GDM1 (cell line): ENCODE measurements around the gene MAT2A.

Experiments used
- DNase-seq: peaks from one replicate; lab custom pipeline; 2025; lab: John Stamatoyannopoulos, UW

The MAT2A gene

DNA sequence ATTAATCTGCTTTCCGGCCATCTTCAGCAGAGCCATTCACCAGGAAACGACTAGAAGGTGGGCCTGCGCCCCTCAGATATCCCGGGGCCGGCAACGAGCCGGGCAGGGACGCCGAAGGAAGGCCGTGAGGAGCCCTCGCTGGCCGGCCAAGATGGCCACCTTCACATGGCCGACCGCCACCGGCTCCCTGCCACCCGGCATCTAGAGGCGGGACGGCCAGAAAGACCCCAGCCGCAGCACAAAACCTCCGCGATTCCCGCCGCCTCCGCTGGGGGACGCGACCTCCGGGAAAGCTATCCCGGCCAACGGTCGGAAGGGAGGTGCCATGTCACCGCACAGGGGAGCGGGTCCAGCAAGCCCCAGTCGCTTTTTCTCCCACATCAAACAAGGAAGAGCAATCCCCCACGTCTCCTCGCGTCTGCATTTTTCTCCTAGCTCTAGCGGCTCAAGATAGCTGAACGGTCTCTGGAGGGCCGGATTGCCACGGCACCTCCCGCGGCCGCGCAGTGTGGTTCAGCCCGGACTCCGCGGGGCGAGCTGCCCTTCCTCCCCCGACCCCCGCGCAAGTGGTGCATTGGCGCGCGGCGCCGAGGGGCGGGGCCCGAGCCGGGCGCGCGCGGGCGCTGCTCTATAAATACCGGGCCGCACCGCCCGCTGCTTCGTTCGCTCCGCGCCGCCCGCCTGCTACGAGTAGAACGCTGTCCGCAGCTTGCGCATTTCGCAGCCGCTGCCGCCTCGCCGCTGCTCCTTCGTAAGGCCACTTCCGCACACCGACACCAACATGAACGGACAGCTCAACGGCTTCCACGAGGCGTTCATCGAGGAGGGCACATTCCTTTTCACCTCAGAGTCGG, at the start of gene MAT2A:
TSS of gene MAT2A (plus strand) at position 662 of the 854 bp plus-strand sequence. CDS start at position 782, 120 bp downstream.
- peak; percentile 92 for DNase-seq

DNA sequence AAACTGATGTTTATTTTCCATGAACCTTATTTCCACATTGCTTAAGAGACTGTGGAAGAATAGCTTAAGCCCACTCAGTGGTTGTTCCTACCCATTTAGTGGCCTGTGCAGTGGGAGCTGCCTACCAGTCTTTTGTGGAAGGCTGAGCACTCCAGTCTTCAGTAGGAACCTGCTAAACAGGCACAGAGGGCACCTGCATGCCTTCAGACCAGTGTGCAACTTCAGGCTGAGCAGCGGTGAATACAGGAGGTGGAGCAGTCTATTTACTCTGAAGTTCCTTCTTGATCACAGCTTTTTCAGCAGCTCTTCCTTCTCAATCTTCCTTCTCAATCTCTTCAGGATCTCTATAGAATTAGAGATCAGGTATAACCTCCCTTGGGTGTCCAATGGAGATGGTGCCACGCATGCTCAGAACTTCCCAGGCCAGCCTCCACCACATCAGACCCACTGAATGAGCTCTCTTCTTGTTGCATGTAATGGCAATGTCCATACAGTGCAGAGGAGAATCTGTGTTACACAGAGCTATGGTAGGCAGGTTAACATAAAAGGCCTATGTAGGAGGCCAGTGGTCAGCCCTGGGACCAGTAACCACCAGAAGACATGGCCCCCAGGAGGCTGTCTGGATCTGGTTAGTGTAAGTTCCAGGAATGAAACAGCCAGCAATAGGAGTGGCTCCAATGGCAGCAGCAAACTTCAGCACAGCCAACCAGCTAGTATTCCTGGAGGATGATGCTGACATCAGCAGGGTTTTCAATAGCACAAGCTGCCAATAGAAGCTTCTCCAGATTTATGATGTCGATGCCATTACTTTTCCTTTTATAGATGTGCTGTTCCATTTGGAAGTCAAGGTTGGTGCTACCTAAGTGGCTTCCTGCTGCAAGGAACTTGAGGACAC, 47.9 kb upstream of the MAT2A start:
- no peak for DNase-seq

DNA sequence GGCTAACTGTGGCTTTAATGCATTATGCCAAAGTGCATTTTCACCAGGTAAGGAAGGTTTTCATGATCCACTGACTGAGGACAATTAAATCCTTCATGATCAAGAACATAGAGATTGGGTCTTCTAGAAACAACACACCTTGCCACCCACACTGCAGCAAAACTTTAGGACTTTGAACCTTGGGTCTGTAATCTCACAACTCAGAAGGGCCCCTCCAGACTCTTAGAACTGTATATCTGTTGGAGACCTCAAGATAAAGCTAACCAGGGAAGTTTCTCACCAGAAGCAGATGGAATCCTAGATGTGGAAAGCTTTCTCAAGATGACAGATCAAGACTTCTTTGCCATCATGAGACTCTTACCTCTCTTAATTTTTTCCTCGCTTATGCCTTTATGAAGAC, 42.5 kb upstream of the MAT2A start:
- no peak for DNase-seq

DNA sequence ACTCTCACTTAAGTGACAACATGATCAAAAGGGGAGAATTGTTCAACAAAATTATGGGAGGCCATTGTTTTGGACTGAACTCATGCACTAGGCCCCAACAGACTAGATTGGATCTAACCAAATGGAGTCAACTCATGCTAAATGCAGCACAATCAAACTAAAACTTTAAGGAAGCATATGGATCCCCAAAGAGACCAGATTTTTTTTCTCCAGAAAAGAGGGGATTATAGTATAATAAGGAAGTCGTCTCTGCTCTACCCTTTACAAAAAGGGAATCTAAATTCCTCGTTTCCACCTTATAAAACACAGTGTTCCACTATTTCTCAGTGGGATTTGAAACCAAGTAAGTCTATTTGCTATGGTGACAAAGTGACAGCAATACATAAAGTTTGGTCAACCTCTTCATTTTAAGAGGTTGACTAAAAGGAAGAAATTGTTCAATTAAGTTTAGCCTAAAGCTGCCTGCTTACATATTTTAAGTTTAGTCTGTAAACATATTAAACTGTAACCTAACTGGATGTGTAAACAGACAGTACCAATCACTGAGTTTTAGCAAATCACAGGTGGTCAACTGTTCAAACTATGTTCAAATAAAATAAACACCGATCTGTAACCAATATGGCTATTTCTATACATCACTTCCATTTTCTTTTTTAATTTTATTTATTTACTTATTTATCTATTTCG, 40.9 kb upstream of the MAT2A start:
- DNase-seq: no peak

DNA sequence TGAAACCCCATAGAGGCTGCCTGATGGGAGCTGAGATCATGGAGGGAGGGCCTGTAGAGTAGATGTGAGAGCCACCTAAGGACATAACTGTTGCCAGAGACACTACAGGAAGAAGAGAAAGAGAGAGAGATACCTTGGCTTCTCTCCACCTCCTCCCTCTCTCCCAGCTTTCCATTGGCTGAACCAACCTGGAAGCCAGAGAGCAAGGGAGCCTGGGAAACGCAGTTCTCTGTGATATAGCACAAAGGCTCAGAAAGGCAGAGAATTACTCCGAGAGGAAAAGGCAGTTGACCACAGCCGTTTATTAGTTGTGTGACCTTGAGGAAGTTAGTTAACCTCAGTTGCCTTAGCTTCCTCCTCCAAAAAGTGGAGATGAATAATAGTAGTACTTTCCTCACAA, 37.7 kb upstream of the MAT2A start:
- DNase-seq: no peak

DNA sequence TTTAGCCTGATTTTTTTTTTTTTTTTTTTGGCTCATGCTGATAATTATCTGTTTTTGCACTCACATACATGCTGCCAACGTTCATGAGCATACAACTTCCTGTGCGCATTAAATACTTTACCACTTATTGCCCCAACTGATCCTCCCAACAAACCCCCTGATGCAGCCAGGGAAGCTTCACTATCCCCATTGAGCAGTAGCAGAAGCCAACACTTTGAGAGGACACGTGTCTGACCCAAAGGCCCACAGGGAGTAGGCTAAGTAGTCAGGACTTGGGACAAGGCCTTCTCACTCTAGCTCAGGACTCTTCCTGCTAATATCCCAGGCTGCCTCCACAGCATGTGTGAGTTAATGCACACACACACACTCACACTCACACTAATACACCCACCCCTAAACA, 36.2 kb upstream of the MAT2A start:
- no peak for DNase-seq

DNA sequence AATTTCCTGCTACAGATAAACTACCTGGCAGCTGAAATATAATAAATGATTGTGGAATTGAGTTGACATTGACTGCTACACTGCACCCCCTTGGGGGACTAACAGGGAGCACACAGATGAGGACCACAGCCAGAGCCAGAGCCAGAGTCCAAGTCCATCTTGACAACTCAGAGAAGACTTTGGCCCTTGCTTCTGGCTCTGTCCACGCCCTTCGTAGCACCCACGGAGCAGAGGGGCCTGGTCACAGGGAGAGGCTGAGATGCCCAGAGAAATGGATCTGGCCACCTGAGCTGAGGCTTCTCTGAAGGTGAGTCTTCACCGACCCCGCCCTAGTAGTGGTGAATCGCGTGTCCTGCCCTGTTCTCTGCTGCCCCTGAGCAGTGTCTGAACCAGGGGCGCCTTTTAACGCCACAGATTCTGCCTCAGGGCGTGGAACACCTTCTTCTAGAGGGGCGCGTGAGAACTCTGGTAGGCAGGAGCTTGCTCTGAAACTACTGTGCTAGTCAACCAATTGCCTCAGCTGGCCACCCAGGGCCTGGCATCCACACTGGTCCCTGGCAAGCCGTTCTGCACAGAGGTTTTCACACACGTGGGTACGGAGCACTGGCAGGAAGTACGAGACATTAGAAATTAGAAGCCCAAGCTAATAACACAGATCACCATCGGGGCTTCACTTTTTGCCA, 35.7 kb upstream of the MAT2A start:
- no peak for DNase-seq

DNA sequence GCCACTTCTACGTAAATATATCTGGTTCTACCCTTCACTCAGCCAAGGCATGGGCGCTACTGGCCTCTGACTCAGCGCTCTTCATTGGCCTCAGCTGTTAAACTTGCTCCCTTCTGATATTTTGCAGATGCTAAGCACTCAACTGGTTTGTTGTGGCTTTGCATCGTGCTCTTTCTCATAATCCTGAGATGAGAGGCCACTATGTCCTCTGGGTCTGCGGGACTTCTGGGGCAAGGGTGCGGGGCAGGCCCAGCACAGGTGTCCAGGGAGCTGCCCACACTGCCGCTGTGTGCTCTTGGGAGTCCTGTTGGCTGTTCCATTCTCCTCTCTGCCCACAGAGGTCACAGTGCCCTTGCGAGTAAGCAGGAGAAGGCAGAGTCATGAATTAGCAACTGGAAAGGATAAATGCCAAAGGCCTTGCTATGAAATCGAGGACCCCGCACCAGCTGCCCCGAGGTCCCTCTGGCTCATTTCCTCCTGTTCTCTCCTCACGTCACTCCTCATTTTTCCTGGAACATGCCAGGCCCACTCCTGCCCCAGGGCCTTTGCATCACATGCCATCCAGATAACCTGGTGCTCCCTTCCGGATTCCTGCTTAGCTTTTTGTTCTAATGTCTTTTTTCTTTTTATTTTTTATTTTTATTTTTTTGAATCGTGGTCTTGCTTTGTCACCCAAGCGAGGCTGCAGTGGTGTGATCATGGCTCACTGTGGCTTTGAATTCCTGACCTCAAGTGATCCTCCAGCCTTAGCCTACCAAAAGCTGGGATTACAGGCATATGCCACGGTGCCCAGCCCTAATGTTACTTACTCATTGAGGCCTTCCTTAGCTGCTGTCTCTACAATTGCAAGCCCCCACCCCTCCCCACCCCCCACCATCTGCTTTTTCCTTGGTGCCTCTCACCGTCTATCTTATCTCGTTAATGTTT, 34.9 kb upstream of the MAT2A start:
- DNase-seq: no peak

DNA sequence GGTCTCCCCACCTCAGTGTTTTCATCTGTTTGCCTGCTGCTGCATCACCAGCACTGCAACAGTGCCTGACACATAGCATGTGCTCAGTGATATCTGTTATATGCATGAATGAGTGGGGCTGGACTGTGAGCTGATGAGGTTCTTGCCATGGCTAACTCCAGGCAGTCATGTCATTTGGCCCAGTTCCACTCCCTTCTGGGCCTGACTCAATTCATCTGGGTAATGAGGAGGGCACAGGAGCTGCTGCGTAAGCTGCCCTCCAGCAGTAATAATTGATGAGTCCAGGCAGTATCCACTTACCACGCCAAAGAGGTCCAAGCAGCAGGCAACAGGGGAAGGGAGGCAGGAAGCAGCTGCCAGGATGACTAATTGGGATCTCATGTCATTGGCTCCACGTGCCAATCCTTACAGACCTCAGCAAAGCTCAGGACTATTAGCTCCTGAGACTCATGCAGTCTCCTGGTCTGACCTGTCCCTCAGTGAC, 34.1 kb upstream of the MAT2A start:
- no peak for DNase-seq

DNA sequence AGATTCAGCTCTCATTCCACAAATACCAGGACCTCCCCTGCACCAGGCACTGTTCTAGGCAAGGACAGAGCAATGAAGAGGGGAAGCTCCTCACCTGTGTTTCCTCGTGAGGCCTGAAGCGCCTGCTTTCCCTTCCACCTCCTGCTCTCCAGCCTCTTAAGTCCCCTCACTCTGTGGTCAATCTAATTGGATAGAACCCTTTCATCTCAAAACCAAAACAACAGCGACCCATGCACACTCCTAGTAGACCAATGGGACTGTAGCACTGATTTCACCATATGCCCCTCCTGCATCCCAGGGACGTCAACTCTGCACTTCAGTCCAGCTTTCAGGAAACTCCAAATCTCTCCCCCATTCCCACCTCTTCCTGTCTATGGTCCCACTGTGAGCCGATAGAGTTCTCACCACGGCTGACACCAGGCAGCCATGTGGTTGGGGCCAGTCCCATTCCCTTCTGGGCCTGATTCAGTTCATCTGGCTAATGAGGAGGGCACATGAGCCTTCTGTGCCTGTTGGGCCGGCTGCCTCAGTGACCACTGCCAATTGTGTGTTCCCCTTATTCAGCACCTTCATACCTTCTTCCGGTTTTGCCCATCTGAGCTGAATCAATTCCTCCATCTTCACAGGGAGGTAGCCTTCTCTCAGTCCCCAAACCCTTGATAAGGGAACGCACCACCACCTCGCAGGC, 33.3 kb upstream of the MAT2A start:
- no peak for DNase-seq

DNA sequence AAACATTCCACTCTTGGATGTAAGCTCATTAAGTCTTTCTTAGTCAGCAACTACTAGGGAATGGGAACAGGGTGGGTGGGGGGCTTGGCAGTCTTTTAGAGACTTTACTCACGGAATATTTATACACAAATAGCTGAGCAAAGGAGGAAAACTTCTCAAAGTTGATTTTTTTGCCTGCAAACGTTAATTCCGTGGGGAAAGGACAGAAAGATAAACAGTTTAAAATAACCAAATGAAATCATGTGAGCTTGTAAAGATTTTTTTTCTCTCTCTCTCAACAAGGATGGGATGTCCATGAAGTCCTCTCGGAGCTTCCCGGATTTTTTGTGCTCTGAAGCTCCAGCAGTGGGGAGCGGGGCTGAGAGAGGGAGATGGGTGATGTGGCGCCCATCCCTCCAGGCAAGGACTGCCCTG, 32.2 kb upstream of the MAT2A start:
- no peak for DNase-seq

DNA sequence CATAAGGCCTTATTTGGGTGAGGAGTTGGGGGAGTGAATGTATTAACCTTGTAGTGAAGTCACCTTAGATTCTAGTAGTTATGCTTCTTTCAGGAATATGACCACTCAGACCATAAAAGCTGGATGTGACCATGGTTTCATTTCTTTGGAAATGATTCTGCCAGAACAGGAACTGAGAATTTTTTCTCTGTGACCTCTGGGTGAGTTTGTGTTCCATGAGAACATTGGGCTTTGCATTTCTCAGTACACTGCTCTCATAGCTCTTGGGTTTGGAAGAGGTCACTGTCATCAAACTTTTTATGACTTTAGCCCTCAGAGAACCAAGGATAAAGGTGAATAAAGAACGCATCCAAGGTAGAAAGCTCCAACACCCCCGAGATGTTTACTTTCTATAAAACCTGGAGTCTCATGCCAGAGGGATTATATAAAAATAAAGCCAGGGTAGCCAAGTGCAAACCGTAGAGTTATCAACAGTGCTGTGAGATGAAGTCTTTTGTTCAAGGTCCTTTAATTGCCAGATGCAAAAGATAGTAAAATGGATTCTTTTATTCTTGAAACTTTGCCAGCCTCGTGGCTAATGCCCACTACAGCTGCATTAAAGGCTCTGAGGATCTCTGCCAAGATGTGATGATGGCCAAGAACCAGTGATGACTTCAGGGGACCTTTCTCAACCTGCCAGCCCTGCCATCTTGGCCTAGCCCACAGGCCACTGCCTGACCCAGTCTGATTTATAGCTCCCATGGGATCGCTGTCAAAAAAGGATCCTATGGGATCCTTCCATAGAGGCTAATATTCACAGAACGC, 27.8 kb upstream of the MAT2A start:
- DNase-seq: no peak

DNA sequence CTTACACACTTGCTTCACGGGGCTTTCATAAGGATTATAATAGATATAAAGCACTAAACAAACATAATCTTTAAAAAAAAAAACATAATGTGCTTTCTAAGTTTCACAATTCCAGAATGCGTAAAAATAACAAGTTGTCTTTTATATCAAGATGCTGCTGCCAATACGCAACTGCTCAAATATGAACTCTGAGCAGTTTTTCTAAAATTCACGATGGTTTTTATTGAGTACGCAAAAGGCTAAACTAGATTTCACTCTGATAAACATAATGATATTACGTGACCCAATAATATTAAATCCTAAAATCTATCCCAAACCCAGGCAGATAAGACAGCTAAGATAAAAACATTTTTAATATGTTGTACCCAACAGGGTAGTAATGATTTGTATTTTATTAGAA, 24.6 kb upstream of the MAT2A start:
- DNase-seq: no peak

DNA sequence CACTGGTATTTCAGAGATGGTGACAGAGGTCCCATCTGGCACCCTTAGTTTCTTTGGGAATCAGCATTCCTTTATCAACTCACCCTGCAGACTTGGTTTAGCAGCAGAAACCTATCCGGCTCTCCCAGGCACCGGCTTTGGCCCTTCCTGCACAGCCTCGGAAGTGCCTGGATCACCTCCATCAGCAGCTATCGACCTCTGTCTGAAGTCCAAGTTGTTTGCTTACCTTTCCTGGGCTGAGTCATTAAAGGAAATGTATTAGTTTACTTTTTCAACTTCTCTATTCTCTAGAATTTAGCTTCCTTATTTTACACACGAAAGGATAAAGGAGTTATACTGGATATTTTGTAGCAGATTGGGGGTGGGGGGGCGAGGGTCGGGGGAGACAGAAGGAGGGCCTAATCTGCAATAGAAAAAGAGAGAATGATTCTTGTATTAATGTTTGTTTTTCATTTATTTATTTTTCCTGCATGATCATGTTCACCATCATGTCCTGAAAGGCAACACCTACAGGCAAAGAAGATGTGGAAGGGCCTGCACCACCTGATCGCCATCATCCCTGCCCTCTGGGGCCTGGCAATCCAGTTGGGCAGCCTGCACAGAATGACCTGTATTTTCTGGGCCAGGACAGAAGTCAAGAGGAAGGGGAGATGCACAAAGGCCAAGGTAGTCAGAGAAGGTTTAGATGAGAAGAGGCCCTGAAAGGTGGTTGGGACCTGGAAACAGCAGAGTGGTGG, 22.1 kb upstream of the MAT2A start:
- DNase-seq: no peak

DNA sequence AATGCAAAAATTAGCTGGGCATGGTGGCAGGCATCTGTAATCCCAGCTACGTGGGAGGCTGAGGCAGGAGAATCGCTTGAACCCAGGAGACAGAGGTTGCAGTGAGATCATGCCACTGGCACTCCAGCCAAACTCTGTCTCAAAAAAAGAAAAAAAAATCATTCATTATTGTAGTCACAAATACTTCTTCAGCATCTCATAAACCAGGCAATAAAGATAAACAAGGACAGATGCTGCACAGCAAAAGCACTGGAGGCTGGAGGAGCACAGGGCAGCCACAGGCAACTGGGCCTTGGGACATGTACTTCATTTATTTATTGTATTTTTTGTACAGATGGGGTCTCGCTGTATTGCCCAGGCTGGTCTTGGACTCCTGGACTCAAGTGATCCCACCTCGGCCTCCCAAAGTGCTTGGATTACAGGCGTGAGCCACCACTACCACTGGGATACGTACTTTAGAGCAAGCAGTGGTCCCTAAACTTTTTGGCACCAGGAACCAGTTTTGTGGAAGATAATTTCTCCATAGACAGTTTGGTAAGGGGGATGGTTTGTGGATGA, 16.8 kb upstream of the MAT2A start:
- DNase-seq: no peak

DNA sequence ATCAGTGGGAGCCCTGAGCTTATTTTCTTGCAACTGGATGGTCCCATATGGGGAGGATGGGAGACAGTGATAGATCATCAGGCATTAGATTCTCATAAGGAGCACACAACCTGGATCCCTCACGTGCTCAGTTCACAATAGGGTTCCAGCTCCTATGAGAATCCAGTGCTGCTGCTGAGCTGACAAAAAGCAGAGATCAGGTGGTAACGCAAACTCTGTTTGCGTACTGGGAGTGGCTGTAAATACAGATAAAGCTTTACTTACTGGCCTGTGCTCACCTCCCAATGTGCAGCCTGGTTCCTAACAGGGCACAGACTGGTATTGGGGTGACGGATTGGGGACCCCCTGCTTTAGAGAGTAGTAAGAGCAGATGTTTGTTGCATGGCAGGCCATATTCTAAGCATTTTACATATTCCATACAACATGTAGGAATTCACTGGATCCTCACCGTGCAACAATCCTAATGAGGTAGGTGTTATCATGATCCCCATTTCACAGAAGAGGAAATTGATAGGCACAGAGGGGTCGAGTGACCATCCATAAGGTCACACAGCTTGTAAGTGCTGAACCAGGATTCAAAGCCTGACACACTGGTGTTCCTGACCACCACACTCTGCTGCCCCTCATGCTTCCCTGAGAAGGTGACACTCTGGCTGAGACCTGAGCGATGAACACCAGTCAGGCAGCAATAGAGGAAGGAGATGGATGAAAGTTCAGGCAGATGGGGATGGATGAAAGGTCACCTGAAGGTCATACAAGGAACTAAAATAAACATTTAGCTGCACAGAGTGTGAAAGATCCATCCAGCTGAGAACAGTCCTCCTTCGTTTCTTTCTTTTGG, 15.7 kb upstream of the MAT2A start:
- no peak for DNase-seq

DNA sequence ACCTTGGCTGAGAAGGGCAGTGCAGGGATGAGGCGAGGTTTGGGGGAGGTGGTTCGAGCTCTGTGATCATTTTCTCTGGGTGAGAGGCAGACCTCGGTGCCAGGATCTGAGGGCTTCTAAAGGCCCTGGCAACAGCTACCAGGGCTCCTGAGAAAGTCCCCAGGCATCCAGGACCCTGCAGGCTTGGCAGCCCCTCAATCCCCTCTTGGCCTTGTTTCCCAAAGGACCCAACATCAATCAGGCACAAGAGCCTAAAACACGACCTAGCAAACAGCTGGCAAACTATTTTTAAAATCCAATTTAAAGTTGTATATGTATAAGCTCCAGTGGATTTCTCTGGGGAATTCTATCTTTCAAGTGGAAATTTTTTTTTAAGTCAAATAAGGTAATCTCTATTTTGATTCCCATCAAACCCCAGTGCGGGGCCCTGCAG, 15.0 kb upstream of the MAT2A start:
- DNase-seq: no peak
